ENCODE measurements around the gene TOX2. TPM values are rescaled to one million over a fixed set of nuclear protein-coding genes. Genes with fewer than 3 reads are reported as not detected.

The TOX2 gene
- total RNA-seq, 1 experiment from 2014 or later: 1.8 TPM

GRCh38 chr20:43894491-43894890 is 20.2 kb upstream of the TOX2 start:
- Histone ChIP-seq H3K79me2 (ENCODE audit: low read length) (no peaks in the 10 kb centered on the region), H3K4me2 (ENCODE audit: low read length) (no peak overlapping the region), H3K36me3 (ENCODE audit: low read depth, low read length) (no peaks in the 10 kb centered on the region), H3K9me2 (replicated peaks; ENCODE audit: low read length) (no peaks in the 10 kb centered on the region), H3K9me3 (ENCODE audit: low read length) (0 out of 2 replicates have a peak, but pooled peaks cover 5% of the 10 kb centered on the region), H2AFZ (ENCODE audit: low read length) (no peak overlapping the region), H3K4me3 (ENCODE audit: low read length) (no peak overlapping the region), H3K27ac (ENCODE audit: low read length) (no peak overlapping the region), H3F3A (ENCODE audit: low read length, unreplicated experiment) (no peaks in the 10 kb centered on the region), H4K20me1 (ENCODE audit: low read length) (no peaks in the 10 kb centered on the region), H3K27me3 (ENCODE audit: low read length) (no peaks in the 10 kb centered on the region), H3K4me1 (ENCODE audit: insufficient read depth, low read length) (peaks cover 3% of the 10 kb centered on the region; the same call in 1 of the 2 replicates), H3K9ac (ENCODE audit: low read length) (no peak overlapping the region)
- ChIA-PET POLR2A (ENCODE audit: unreplicated experiment) (no interaction called here), CTCF (no interaction called here)
- DNase-seq (no peak), ATAC-seq (no peak)
- no TSS peak for BruUV-seq (replicated peaks)
- intact Hi-C loops (cut with micrococcal nuclease): no loop called here
- TF ChIP-seq EZH2 (IDR thresholded peaks at IDR 0.05; ENCODE audit: low read length, unreplicated experiment): no peak
- no peak for TF ChIP-seq CTCF (conservative IDR thresholded peaks at IDR 0.05; ENCODE audit: low read depth, low read length)
- no peak for TF ChIP-seq EZH2phosphoT487 (IDR thresholded peaks at IDR 0.05; ENCODE audit: borderline replicate concordance, low read length)

- Histone ChIP-seq H3K4me1 (ENCODE audit: insufficient read depth, low read length) (peaks cover 3% of the 10 kb centered on the region; the same call in 1 of the 2 replicates), H3F3A (ENCODE audit: low read length, unreplicated experiment) (no peaks in the 10 kb centered on the region), H3K36me3 (ENCODE audit: low read depth, low read length) (no peaks in the 10 kb centered on the region), H3K9me3 (ENCODE audit: low read length) (0 out of 2 replicates have a peak, but pooled peaks cover 4% of the 10 kb centered on the region), H3K4me2 (ENCODE audit: low read length) (no peak overlapping the region), H3K9me2 (replicated peaks; ENCODE audit: low read length) (no peaks in the 10 kb centered on the region), H3K9ac (ENCODE audit: low read length) (no peak overlapping the region), H3K79me2 (ENCODE audit: low read length) (no peaks in the 10 kb centered on the region), H3K27me3 (ENCODE audit: low read length) (no peaks in the 10 kb centered on the region), H2AFZ (ENCODE audit: low read length) (no peak overlapping the region), H3K4me3 (ENCODE audit: low read length) (no peak overlapping the region), H4K20me1 (ENCODE audit: low read length) (no peaks in the 10 kb centered on the region), H3K27ac (ENCODE audit: low read length) (no peak overlapping the region)
- intact Hi-C loops (cut with micrococcal nuclease): no loop called here
- ChIA-PET POLR2A (ENCODE audit: unreplicated experiment) (no interaction called here), CTCF (no interaction called here)
- no peak for TF ChIP-seq EZH2phosphoT487 (IDR thresholded peaks at IDR 0.05; ENCODE audit: borderline replicate concordance, low read length)
- TF ChIP-seq EZH2 (IDR thresholded peaks at IDR 0.05; ENCODE audit: low read length, unreplicated experiment): no peak
- TF ChIP-seq CTCF (conservative IDR thresholded peaks at IDR 0.05; ENCODE audit: low read depth, low read length): no peak
- no TSS peak for BruUV-seq (replicated peaks)
- ATAC-seq: no peak
- no peak for DNase-seq
Measured at GRCh38 chr20:43895235-43895634, 19.4 kb upstream of the TOX2 start.

GRCh38 chr20:43899274-43900120 is 15.2 kb upstream of the TOX2 start:
- TF ChIP-seq CTCF (conservative IDR thresholded peaks at IDR 0.05; ENCODE audit: low read depth, low read length) (no peak), EZH2 (IDR thresholded peaks at IDR 0.05; ENCODE audit: low read length, unreplicated experiment) (no peak), EZH2phosphoT487 (IDR thresholded peaks at IDR 0.05; ENCODE audit: borderline replicate concordance, low read length) (no peak)
- DNase-seq (no peak), ATAC-seq (no peak)
- no peak overlapping the region for H3K9ac ChIP-seq (ENCODE audit: low read length)
- ChIA-PET POLR2A (ENCODE audit: unreplicated experiment) (no interaction called here), CTCF (no interaction called here)
- no peaks in the 10 kb centered on the region for H3K36me3 ChIP-seq (ENCODE audit: low read depth, low read length)
- no peak overlapping the region for H3K4me3 ChIP-seq (ENCODE audit: low read length)
- H2AFZ ChIP-seq (ENCODE audit: low read length): no peak overlapping the region
- H4K20me1 ChIP-seq (ENCODE audit: low read length): no peaks in the 10 kb centered on the region
- no peak overlapping the region for H3K27ac ChIP-seq (ENCODE audit: low read length)
- no peaks in the 10 kb centered on the region for H3K9me2 ChIP-seq (replicated peaks; ENCODE audit: low read length)
- no peaks in the 10 kb centered on the region for H3K9me3 ChIP-seq (ENCODE audit: low read length)
- no peaks in the 10 kb centered on the region for H3K79me2 ChIP-seq (ENCODE audit: low read length)
- H3K27me3 ChIP-seq (ENCODE audit: low read length): no peaks in the 10 kb centered on the region
- BruUV-seq (replicated peaks): no TSS peak
- no peak overlapping the region for H3K4me2 ChIP-seq (ENCODE audit: low read length)
- intact Hi-C loops (cut with micrococcal nuclease): no loop called here
- H3K4me1 ChIP-seq (ENCODE audit: insufficient read depth, low read length): peaks cover 1% of the 10 kb centered on the region
- no peaks in the 10 kb centered on the region for H3F3A ChIP-seq (ENCODE audit: low read length, unreplicated experiment)

Data from PC-3 (cell line).